Measurements from ENCODE around the gene HTRA3.

The HTRA3 gene

DNA sequence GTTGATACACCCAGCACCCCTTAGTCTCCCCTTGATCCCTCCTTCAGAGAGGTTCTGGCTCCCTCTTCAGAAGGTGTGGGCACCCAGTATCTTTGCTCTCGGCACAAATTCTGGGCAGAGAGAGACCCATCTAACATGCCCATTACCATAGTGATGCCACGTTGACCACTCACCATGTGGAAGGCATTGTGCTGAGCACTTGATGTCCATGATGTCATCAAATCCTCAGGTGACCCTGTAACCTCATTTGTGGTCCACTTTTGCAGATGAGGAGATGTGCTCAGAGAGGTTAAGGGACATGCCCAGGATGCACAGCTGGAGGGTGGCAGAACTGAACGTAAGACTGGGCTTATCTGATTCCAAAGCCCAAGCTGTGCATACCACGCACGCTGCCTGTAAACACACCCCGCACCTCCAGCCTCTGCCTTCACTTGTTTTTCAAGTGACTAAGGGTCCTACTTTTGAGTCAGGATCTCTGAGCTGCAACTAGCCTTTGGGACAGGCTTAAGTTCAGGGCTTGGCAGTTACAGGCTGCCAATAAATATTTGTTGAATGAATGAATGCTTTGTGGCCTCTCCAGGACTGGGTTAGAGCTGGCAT, 55.2 kb downstream of the HTRA3 start:
- Histone ChIP-seq H3K4me3 (ENCODE audit: low read depth in 1 of 2, low read length in 1 of 2) (no peak overlapping the region), H3K27ac (no peak overlapping the region), H3K27me3 (no peaks in the 10 kb centered on the region), H3K4me1 (ENCODE audit: control insufficient read depth in 1 of 2, insufficient read depth in 1 of 2, low read depth in 1 of 2, low read length in 1 of 2) (peaks cover 49 to 62% of the 10 kb centered on the region in 2 experiments), H3K9me3 (no peaks in the 10 kb centered on the region), H3K36me3 (no peaks in the 10 kb centered on the region)
- TF ChIP-seq, protein P1, sequence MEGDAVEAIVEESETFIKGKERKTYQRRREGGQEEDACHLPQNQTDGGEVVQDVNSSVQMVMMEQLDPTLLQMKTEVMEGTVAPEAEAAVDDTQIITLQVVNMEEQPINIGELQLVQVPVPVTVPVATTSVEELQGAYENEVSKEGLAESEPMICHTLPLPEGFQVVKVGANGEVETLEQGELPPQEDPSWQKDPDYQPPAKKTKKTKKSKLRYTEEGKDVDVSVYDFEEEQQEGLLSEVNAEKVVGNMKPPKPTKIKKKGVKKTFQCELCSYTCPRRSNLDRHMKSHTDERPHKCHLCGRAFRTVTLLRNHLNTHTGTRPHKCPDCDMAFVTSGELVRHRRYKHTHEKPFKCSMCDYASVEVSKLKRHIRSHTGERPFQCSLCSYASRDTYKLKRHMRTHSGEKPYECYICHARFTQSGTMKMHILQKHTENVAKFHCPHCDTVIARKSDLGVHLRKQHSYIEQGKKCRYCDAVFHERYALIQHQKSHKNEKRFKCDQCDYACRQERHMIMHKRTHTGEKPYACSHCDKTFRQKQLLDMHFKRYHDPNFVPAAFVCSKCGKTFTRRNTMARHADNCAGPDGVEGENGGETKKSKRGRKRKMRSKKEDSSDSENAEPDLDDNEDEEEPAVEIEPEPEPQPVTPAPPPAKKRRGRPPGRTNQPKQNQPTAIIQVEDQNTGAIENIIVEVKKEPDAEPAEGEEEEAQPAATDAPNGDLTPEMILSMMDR (IDR thresholded peaks at IDR 0.05): no peak

DNA sequence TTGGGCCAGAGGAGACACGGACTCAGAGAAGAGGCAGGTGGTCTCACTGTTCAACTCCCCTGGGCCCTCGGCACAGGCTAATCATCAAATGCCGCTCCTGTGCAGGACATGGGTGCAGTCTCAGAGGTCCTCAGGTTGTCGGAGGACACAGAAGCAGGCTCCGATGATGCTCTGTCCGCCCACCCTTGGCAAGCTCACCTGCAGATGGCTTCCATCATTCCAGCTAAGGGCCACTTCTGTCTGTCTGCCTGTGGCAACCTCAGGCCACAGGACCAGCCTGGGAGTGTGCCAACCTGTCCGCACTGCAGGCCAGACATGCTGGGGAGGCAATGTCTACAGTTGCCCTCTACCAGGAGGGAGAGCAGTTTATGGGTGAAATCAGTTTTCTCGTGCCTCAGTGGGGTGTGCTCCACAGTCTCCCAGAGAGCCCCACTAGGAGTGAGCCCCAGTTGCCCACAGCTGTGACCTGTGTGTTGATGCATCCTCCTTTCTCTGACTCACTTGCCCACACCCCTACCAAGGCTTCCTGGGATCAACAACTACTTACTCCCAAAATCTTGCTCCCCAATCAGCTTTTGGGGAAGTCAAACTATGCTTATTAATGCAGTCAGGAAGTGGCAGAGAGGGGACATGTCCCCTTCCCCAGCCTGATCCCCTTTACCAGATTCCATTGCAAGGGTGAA, 55.9 kb downstream of the HTRA3 start:
- Histone ChIP-seq H3K27ac (no peak overlapping the region), H3K27me3 (no peaks in the 10 kb centered on the region), H3K9me3 (no peaks in the 10 kb centered on the region), H3K36me3 (no peaks in the 10 kb centered on the region), H3K4me1 (ENCODE audit: control insufficient read depth in 1 of 2, insufficient read depth in 1 of 2, low read depth in 1 of 2, low read length in 1 of 2) (peaks cover 42 to 55% of the 10 kb centered on the region in 2 experiments), H3K4me3 (ENCODE audit: low read depth in 1 of 2, low read length in 1 of 2) (no peak overlapping the region)
- TF ChIP-seq, protein P1 (IDR thresholded peaks at IDR 0.05): no peak

DNA sequence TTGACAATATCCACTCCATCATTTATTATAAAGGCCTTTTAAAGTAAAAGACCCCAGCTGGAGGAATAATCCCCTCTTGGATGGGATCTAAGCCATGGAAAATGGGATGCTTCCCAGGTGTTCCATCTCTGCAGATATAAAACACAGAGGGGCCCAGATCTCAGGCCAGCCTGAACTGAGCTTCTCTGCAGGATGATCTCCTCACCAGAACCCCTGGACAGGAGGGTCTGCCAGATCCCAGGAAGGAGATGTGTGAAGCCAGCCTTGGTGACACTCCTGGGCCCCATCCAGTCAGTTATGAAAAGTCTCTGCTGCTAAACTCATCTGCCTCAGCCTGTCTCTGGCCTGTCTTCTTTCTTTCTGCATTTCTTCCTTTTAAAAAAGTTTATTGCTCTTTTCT, 56.7 kb downstream of the HTRA3 start:
- Histone ChIP-seq H3K27me3 (no peaks in the 10 kb centered on the region), H3K4me1 (ENCODE audit: control insufficient read depth in 1 of 2, insufficient read depth in 1 of 2, low read depth in 1 of 2, low read length in 1 of 2) (peaks cover 35 to 47% of the 10 kb centered on the region in 2 experiments), H3K4me3 (ENCODE audit: low read depth in 1 of 2, low read length in 1 of 2) (no peak overlapping the region), H3K36me3 (no peaks in the 10 kb centered on the region), H3K27ac (no peak overlapping the region), H3K9me3 (no peaks in the 10 kb centered on the region)
- TF ChIP-seq, protein P1 (IDR thresholded peaks at IDR 0.05): no peak

DNA sequence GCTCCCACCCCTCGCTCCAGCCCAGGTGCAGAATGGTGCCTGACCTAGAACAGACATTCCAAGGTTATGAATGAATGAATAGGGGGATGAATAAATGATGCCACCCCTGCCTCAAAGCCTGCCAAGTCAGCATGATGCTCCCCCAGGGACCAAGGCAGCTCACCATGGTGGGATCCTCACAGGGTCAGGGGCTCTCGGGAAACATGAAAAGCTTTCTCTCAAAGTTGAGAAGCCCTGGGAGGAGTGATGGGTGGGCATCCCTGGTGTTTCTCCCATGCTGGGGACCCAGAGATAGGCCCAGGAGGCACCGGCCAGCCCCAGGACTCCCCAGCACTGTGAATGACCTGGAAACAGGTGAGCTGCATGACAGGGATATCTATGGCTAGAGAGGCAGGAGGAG, 58.9 kb downstream of the HTRA3 start:
- Histone ChIP-seq H3K36me3 (no peaks in the 10 kb centered on the region), H3K4me1 (ENCODE audit: control insufficient read depth in 1 of 2, insufficient read depth in 1 of 2, low read depth in 1 of 2, low read length in 1 of 2) (peaks cover 15 to 25% of the 10 kb centered on the region in 2 experiments), H3K27ac (no peak overlapping the region), H3K27me3 (no peaks in the 10 kb centered on the region), H3K4me3 (ENCODE audit: low read depth in 1 of 2, low read length in 1 of 2) (no peak overlapping the region), H3K9me3 (no peaks in the 10 kb centered on the region)
- TF ChIP-seq, protein P1 (IDR thresholded peaks at IDR 0.05): no peak

DNA sequence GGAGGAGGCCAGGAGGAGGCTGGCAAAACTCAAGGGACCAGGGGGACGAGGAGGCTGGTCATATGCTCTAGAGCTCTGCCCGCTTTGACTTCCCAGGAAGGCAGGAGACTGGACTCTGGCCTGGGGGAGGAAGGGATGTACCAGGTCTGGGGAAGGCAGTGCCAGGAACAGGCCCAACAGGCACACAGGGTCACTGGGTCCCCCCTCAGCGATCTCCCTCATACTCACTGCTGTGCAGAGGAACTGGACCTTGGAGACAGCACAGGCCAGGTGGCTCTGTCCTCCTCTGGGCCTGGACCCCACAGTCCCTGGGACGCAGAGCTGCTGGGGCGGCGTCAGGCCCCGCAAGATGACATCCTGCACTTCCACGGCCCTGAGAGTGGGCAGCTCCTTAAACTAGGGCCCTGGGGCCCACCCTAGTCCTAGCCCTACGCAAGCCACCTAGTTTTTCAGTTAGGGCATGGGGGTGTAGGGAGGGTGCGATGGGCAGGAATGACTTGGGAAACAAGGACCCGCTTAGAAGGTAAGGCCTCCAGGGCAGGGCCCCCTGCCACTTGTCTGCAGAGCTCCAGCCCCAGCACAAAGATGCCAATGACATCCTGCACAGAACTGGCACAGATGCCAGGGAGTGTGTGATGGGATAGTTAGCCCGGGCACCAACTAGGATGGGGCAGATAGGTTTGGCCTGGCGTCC, 59.5 kb downstream of the HTRA3 start:
- TF ChIP-seq, protein P1 (IDR thresholded peaks at IDR 0.05): no peak
- H3K27ac ChIP-seq: no peak overlapping the region
- no peaks in the 10 kb centered on the region for H3K36me3 ChIP-seq
- H3K4me1 ChIP-seq (ENCODE audit: control insufficient read depth in 1 of 2, insufficient read depth in 1 of 2, low read depth in 1 of 2, low read length in 1 of 2): peaks cover 10 to 19% of the 10 kb centered on the region in 2 experiments
- H3K4me3 ChIP-seq (ENCODE audit: low read depth in 1 of 2, low read length in 1 of 2): no peak overlapping the region
- no peaks in the 10 kb centered on the region for H3K27me3 ChIP-seq
- H3K9me3 ChIP-seq: no peaks in the 10 kb centered on the region

All from neutrophil (primary cell).